HG03175 (cell line): Measurements from ENCODE around the gene TBC1D22A.

ENCODE experiments used
- ATAC-seq: cut with Tn5 transposase; IDR thresholded peaks from one replicate; pipeline ENCODE4 v1.9.1; 2021; ENCODE audit warnings: mild to moderate bottlenecking, moderate library complexity; ENCODE audit not compliant: unreplicated experiment

The TBC1D22A gene

GRCh38 chr22:47001288-47001687, 238.8 kb downstream of the TBC1D22A start:
- ATAC-seq: no peak

GRCh38 chr22:47002692-47003091, 240.2 kb downstream of the TBC1D22A start:
- no peak for ATAC-seq

DNA sequence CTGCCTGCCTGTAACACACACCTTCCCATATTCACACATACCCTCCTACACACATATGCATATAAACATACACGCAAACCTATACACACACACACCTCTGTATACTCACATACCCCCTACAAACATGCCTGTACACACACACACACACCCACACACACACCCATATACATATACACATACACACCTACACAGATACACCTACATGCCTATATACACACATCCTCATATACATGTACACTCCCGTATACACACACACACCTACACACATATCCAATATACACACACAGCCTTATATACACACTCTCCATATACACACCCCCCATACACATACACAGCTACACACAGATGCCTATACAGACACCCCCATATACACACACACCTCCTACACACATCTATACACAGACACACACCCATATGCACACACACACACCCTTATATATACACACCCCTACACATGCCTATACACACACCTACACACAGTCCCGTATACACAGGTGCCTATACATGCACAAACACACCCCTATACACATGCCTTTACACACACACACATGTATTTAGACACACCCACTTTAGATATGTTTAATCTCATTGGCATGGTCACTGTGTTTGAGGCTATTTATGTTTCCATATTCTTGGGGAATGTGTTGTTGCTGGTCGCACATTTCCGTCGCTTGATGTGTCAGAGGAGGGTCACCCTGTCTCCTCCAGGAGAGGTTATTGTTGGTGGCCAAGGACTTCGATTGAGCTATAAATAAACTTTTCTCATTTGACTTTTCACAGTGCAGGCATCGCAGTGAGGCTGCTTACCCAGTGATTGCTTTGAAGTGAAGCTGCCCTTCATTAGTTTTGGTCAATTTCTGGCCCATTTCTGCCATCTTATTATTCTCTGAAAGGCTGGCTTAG, 243.3 kb downstream of the TBC1D22A start:
- ATAC-seq: no peak

GRCh38 chr22:47006433-47006832, 244.0 kb downstream of the TBC1D22A start:
- ATAC-seq: no peak

GRCh38 chr22:47006869-47007268, 244.4 kb downstream of the TBC1D22A start:
- ATAC-seq: no peak

DNA sequence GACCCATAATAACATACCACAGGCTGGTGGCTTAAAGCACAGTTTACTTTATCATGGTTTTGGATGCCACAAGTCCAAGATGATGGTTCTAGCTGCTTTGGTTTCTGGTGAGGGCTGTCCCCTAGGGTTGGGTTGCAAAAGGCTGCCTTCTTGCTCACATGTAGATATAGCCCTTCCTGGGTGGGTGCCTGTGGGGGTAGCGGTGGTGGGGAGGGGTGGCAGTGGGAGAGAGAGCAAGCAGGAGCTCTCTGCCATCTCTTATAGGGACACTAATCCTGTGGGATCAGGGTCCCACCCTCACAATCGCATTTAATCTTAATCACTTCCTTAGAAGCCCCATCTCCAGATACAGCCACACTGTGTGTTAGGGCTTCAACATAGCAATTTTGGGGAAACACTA, 245.0 kb downstream of the TBC1D22A start:
- ATAC-seq: no peak

DNA sequence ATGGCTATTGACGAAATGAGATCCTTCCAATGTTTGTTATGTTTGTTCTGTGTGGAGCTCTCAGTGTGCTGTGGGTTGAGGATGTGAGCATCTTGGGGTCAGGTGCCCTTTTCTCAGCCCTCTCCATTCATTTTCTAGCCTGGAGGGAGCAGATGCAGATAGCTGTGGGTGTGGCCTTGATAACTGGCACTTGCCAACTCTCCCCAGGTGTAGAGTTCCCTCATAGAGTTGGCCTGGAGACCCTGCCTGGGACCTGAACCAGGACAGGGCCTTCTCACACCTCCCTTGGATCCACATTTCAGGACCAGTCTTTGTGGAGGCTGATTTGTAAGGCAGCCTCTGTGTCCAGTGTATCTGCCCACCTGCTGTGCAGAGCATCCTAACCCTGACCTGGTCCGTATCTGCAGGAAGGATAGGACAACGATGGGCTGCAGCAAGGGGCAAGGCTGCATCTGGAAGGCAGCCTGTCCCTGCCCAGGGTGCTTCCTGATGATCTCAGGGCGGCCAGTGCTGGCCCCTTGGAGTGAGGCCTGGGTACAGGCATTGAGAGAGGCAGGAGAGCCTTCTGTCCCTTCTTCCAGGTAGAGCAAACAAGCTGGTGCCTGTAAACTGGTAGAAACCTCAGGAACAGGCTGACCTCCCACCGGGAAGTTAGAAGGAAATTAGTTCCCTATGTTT, 245.9 kb downstream of the TBC1D22A start:
- ATAC-seq: no peak

GRCh38 chr22:47009304-47010101, 247.1 kb downstream of the TBC1D22A start:
- no peak for ATAC-seq

GRCh38 chr22:47010211-47010610, 247.8 kb downstream of the TBC1D22A start:
- ATAC-seq: no peak

- no peak for ATAC-seq
Observed at GRCh38 chr22:47011131-47011858, 248.8 kb downstream of the TBC1D22A start.

DNA sequence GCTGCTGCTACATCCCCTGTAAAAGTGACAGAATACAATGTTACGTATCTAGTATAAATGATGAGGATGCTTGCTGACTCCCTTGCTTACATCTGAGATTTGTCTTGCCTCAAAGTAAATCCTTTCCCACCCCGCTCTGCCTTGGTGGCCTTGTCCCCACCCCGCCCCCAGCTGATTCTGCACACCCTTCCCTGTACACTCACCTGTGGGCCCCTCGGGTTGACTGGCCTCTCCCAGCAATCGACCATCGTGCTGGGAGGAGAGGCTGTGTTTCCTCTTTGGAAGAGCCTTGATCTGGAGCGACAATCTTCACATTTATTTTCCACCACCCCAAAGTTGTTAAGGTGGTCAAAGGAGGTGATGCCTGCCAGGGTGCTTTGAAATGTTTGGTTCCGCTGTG, 249.4 kb downstream of the TBC1D22A start:
- ATAC-seq: no peak

DNA sequence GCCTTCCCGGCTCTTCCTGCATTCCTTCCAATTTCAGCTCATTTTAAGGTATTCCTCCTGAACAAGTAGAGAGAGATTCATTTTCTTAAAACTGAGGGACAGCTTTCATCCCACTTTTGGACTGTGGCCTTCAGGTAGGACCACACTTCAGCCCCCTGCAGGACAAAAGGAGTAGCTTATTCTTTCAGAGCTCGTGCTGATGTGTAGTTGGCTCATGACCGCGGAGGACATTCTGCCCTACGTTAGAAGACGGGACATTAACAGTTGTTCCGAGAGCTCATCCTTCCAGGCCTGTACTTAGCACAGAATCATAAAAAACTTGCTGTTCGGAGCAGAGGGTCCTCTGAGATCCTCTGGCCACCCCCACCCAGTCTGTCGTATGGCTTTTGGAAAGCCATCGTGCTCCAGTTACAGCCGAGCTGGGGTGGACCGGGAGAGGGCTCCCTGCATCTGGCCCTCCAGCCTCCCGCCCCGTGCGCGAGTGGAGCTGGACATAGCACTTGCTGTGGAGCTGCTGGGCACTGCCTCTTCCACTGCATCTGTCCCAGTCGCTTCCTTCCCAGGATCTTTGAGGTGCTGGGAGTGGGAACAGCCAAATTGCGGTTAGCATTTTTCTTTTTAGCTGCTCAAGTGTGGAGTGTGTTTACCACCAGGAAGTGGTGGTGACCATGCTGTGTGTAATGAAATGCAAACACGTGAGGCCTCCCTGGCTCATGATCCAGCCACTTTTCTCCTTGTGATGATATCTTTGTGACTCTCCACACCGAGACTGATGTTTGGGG, 250.3 kb downstream of the TBC1D22A start:
- ATAC-seq: no peak

GRCh38 chr22:47013861-47014635, 251.6 kb downstream of the TBC1D22A start:
- ATAC-seq: no peak

DNA sequence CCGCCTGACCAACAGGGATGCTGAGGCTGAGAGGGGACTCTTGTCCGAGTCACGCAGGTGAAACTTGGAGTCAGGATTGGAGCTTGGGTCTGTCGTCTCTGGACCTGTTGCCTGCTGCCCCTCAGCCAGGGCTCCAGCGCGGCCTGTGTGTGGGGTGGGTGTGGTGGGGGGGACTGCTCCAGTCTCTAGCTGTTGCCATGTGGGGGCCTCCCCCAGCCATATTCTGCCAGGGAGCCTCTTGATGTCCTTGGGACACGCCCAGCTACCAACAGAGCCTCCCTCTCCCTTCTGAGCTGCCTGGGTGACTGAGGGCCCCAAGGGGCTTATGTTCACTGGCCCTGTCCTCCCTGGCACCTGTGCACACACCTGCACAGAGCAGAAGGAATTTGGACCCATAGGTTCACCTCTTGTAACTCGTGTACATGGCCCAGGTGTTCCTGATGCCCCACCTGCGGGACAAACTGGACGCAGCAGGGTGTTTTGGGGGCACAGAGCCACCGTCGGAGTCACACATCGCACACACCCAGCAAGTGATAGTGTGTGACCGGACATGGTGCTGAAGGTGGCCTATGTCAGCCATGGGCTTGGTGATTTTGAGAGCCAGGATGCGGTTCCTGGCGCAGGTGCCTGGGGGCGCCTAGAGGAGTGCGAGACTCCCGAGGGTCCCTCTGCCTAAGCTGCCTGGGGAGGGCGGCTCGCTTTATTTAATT, 252.3 kb downstream of the TBC1D22A start:
- no peak for ATAC-seq

DNA sequence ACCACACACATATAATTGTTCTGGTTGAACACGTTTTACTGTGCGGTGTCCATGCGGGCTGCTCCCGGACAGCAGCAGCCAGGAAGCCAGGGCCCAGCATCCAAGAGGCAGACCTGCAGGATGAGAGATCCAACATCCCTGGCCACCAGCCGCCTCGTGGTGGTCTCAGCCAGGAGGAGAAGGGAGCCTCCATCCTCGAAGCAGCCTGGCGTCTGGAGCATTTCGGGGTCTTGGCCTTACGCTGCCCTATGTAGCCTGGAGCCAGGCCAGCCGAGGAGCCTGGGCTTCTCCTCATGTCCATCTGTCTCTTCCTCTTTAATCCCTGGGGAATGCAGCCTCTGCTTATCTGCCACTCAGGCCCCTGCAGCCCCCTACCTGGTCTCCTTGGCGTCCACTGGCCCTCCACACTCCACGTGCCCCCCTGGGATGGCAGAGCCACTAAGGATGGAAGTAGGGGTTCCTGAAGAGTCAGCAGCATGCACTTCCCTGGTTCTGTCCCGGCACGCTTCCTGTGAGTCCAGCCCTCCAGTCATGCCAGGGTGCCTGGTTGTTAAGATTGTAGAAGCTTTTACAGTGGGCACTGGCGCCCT, 253.2 kb downstream of the TBC1D22A start:
- ATAC-seq: no peak

DNA sequence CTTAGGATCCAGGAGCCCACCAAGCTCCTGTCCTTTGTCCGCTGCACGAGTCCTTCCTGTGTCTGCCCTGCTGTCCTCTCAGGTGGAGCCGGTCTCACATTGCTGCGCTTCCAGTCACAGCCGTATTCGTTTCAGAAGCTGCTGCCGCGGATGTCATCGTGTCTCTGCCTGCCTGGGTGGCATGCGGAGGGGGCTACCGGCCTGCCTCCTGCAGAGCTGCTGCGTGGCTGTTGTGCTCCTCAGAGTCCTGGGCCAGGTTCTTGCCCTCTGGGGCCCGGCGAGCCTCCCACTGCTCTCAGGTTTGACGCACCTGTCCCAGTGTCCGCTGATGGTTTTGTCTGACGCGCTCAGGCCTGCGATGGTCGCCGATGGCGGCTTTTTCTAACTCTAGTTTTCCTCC, 254.2 kb downstream of the TBC1D22A start:
- ATAC-seq: no peak

DNA sequence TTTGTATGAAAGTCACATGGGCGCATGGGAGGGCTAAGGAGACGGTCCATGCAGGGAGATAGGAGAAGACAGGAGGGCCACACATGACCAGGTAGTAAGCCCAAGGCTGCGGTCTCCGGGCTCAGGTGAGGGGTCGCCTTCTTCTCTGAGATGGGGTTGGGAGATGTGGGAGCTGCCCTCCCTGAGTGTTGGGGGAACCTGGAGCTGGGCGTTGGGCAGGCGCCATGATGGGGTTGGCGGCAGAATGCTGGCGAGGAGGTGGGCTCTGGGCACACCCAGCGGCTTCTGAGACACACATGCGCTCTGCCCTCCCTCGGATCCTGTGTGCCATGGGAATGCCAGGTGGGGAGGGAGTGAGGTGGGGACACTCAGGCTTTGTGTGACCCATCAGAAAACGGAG, 254.8 kb downstream of the TBC1D22A start:
- no peak for ATAC-seq
